HG02885 (cell line): ENCODE data around the gene ASS1.

Experiments used
- ATAC-seq: cut with Tn5 transposase; IDR thresholded peaks from one replicate; pipeline ENCODE4 v1.9.1; 2021; ENCODE audit warnings: mild to moderate bottlenecking; ENCODE audit not compliant: unreplicated experiment, poor library complexity

The ASS1 gene

GRCh38 chr9:130526193-130526853 is 81.6 kb downstream of the ASS1 start:
- no peak for ATAC-seq

- ATAC-seq, result no peak
Observed at GRCh38 chr9:130526854-130527650, 82.3 kb downstream of the ASS1 start.

- ATAC-seq, result no peak
Observed at GRCh38 chr9:130527651-130528310, 83.0 kb downstream of the ASS1 start.

- ATAC-seq, result no peak
Observed at GRCh38 chr9:130528674-130529073, 83.9 kb downstream of the ASS1 start.

- ATAC-seq, result no peak
Observed at GRCh38 chr9:130530938-130531337, 86.2 kb downstream of the ASS1 start.

GRCh38 chr9:130531670-130532069 is 86.9 kb downstream of the ASS1 start:
- ATAC-seq, result no peak

GRCh38 chr9:130532426-130533080 is 87.8 kb downstream of the ASS1 start:
- ATAC-seq, result no peak

GRCh38 chr9:130535818-130536521 is 91.2 kb downstream of the ASS1 start:
- ATAC-seq, result no peak

GRCh38 chr9:130536701-130537107 is 91.9 kb downstream of the ASS1 start:
- no peak for ATAC-seq

GRCh38 chr9:130537346-130538050 is 92.7 kb downstream of the ASS1 start:
- no peak for ATAC-seq

- no peak for ATAC-seq
Observed at GRCh38 chr9:130539420-130540223, 94.9 kb downstream of the ASS1 start.

- ATAC-seq, result no peak
Observed at GRCh38 chr9:130541533-130541932, 96.8 kb downstream of the ASS1 start.

GRCh38 chr9:130542038-130542437 is 97.3 kb downstream of the ASS1 start:
- ATAC-seq, result no peak

- ATAC-seq, result no peak
Observed at GRCh38 chr9:130542457-130543228, 97.9 kb downstream of the ASS1 start.

GRCh38 chr9:130543368-130543767 is 98.6 kb downstream of the ASS1 start:
- ATAC-seq, result no peak

GRCh38 chr9:130543859-130544258 is 99.1 kb downstream of the ASS1 start:
- ATAC-seq, result no peak

GRCh38 chr9:130544364-130544763 is 99.6 kb downstream of the ASS1 start:
- ATAC-seq, result no peak

GRCh38 chr9:130548103-130548502 is 103.3 kb downstream of the ASS1 start:
- no peak for ATAC-seq
